Psoas muscle (tissue), 8 donors: ENCODE measurements around the gene RARA. TPM values are rescaled to one million over a fixed set of nuclear protein-coding genes. Genes with fewer than 3 reads are reported as not detected.

Experiments used
- ATAC-seq, 4 donors: fragments of 200-7000 bp; cut with Tn5 transposase; one replicate each; pipeline ENCODE4 v1.9.1; 2020; ENCODE audit warnings: moderate library complexity in 3 of 4, mild to moderate bottlenecking in 2 of 4
- DNase-seq, 2 donors: peaks; one replicate each; pipeline ENCODE4 v3.0.0-alpha.2; 2020
- H3K27ac ChIP-seq: fragments of 200-600 bp; one replicate; pipeline ENCODE4 v1.8.0; 2022
- H3K27me3 ChIP-seq, 3 donors: fragments of 200-600 bp in 1 of 3; one replicate each; pipeline versions ENCODE4 v1.6.1 to v1.8.0; 2013 to 2022; ENCODE audit warnings: low read length in 2 of 3, mild to moderate bottlenecking in 2 of 3, moderate library complexity in 1 of 3; ENCODE audit not compliant: insufficient read depth in 3 of 3
- H3K36me3 ChIP-seq, 2 donors: fragments of 200-600 bp in 1 of 2; one replicate each; pipeline versions ENCODE4 v1.6.1 to v1.8.0; 2013 to 2022; ENCODE audit warnings: low read depth in 1 of 2, mild to moderate bottlenecking in 1 of 2, moderate library complexity in 1 of 2; ENCODE audit not compliant: insufficient read depth in 1 of 2
- H3K4me1 ChIP-seq: fragments of 200-600 bp; one replicate; pipeline ENCODE4 v1.8.0; 2022
- H3K4me3 ChIP-seq: fragments of 200-600 bp; one replicate; pipeline ENCODE4 v1.8.0; 2022; ENCODE audit warnings: mild to moderate bottlenecking
- H3K9me3 ChIP-seq: fragments of 200-600 bp; one replicate; pipeline ENCODE4 v1.8.0; 2022
- CTCF ChIP-seq: fragments of 200-600 bp; IDR thresholded peaks from one replicate; pipeline ENCODE4 v1.8.0; 2022; ENCODE audit warnings: antibody characterized with exemption
- WGBS, 3 donors: extraction: QIAGEN DNeasy Blood & Tissue Kit; methylation state at CpG; one replicate each; pipeline versions ENCODE4 v1.1.6 to v1.1.7; 2013; 5-methylcytosine and 5-hydroxymethylcytosine counted together
- intact Hi-C, 2 donors: fragments of 100-400 bp; cut with DNase I; formaldehyde crosslinking; loops; one replicate each; pipeline versions ENCODE4 v1.11.0 to v1.14.2; 2022
- polyA plus RNA-seq, 3 donors: library from polyadenylated mRNA; stranded (reverse); fragments of 200-250 nt; gene quantifications; one replicate each; pipeline ENCODE4 v1.2.3, GENCODE V29; 2013
- total RNA-seq, 4 donors: library from RNA; stranded (reverse); fragmentation: NEBNext Ultra II Directional in 2 of 4; extraction: Animal tissue kit (Norgen Biotek cat#: 25700) in 2 of 4; gene quantifications; one replicate each; pipeline versions ENCODE4 v1.2.1 to v1.2.4, GENCODE V29; 2021 to 2023
- donor health status: healthy with polysubstance abuse.
- donor health status: DM: no; HTN: no; CAD: no; lungs with moderate emphysema.
- donor health status: Bipolar disorder and iron deficiency.
- donor health status: healthy.
- donor health status: DM: yes; HTN: yes; CAD: no.
- donor health status: DM: no; HTN: no; CAD: no.
- donor health status: DM: no; HTN: no; CAD: no.
- donor health status: DM: yes; HTN: yes; CAD: no.

The RARA gene
- total and polyA plus RNA-seq, 7 donors: 15.0 to 76.9 (median 41.6) TPM

- Histone ChIP-seq H3K9me3 (no peaks in the 10 kb centered on the region), H3K4me1 (peaks cover 99% of the 10 kb centered on the region), H3K27me3 (no peaks in the 10 kb centered on the region), H3K4me3 (no peak overlapping the region), H3K36me3 (peaks cover 0 to 15% of the 10 kb centered on the region in 2 donors), H3K27ac (peak overlapping the region; percentile 97)
- DNase-seq (no peak), ATAC-seq (no peak)
- no peak for TF ChIP-seq CTCF
- WGBS, 3 donors: 90 to 92% (median 92%) methylated on average over 4 of the region's 4 CpGs
- intact Hi-C loops: no loop called here
Measured at GRCh38 chr17:40333781-40334448, 24.9 kb downstream of the RARA start.

GRCh38 chr17:40335620-40336019, 26.6 kb downstream of the RARA start:
- no peak for ATAC-seq
- Histone ChIP-seq H3K36me3 (peaks cover 0 to 23% of the 10 kb centered on the region in 2 donors), H3K9me3 (no peaks in the 10 kb centered on the region), H3K27me3 (no peaks in the 10 kb centered on the region), H3K27ac (peak overlapping the region; percentile 97), H3K4me3 (no peak overlapping the region), H3K4me1 (peaks cover 99% of the 10 kb centered on the region)
- WGBS, 3 donors: 75 to 86% (median 84%) methylated on average over 8 of the region's 8 CpGs
- TF ChIP-seq CTCF: no peak
- DNase-seq: no peak
- intact Hi-C loops: no loop called here

GRCh38 chr17:40337351-40337750, 28.4 kb downstream of the RARA start:
- Histone ChIP-seq H3K27me3 (no peaks in the 10 kb centered on the region), H3K27ac (peak overlapping the region; percentile 97), H3K4me3 (no peak overlapping the region), H3K4me1 (peaks cover 86% of the 10 kb centered on the region), H3K36me3 (peaks cover 0 to 16% of the 10 kb centered on the region in 2 donors), H3K9me3 (no peaks in the 10 kb centered on the region)
- ATAC-seq (no peak), DNase-seq (no peak)
- intact Hi-C loops: no loop called here
- WGBS, 3 donors: 82 to 88% (median 85%) methylated on average over 8 of the region's 8 CpGs
- no peak for TF ChIP-seq CTCF

GRCh38 chr17:40338058-40338457, 29.1 kb downstream of the RARA start:
- no peaks in the 10 kb centered on the region for H3K9me3 ChIP-seq
- H3K36me3 ChIP-seq: peaks cover 0 to 12% of the 10 kb centered on the region in 2 donors
- H3K27ac ChIP-seq: peak overlapping the region; percentile 46
- no peak for TF ChIP-seq CTCF
- H3K27me3 ChIP-seq: no peaks in the 10 kb centered on the region
- intact Hi-C loops: no loop called here
- 79 to 87% (median 80%) methylated on average over 5 of the region's 5 CpGs for WGBS, 3 donors
- ATAC-seq (no peak), DNase-seq (no peak)
- H3K4me1 ChIP-seq: peaks cover 79% of the 10 kb centered on the region
- H3K4me3 ChIP-seq: no peak overlapping the region
